Activated T-cell treated with anti-CD3 and anti-CD28 coated beads for 24 hours (primary cell): Measurements from ENCODE around the gene C1R.
"Not testable (repeated sequence)": the region's sequence is repeated elsewhere in the genome, so short reads cannot be mapped to it uniquely, and the experiment has no call there.

ENCODE experiments used
- DNase-seq: peaks from one replicate; pipeline ENCODE4 v3.0.0-alpha.2; 2020; ENCODE audit warnings: low read depth

The C1R gene

GRCh38 chr12:7120166-7120565 lies 27.9 kb upstream of the C1R start:
- no peak for DNase-seq

GRCh38 chr12:7118881-7119280 lies 26.6 kb upstream of the C1R start:
- DNase-seq = no peak

GRCh38 chr12:7117670-7118069 lies 25.4 kb upstream of the C1R start:
- DNase-seq = no peak

GRCh38 chr12:7116916-7117315 lies 24.7 kb upstream of the C1R start:
- no peak for DNase-seq

- DNase-seq = no peak
Observed at GRCh38 chr12:7116196-7116595, 24.0 kb upstream of the C1R start.

GRCh38 chr12:7114851-7115250 lies 22.6 kb upstream of the C1R start:
- DNase-seq = no peak

- DNase-seq = no peak
Observed at GRCh38 chr12:7114008-7114407, 21.8 kb upstream of the C1R start.

- DNase-seq = no peak
Observed at GRCh38 chr12:7113389-7113871, 21.2 kb upstream of the C1R start.

- no peak for DNase-seq
Observed at GRCh38 chr12:7112041-7112440, 19.8 kb upstream of the C1R start.

- no peak for DNase-seq
Observed at GRCh38 chr12:7110661-7111060, 18.4 kb upstream of the C1R start.

GRCh38 chr12:7109572-7109920 lies 17.3 kb upstream of the C1R start:
- no peak for DNase-seq

- DNase-seq = peak; percentile 74
Observed at GRCh38 chr12:7108796-7109571, 16.7 kb upstream of the C1R start, which contains the start of gene C1RL. C1RL (minus strand) TSS chr12:7109214; CDS start chr12:7109180, 34 bp downstream.

GRCh38 chr12:7108003-7108795 lies 16.0 kb upstream of the C1R start:
- peak; percentile 60 for DNase-seq

- DNase-seq = no peak
Observed at GRCh38 chr12:7107636-7108002, 15.4 kb upstream of the C1R start.

- not testable (repeated sequence) for DNase-seq
Observed at GRCh38 chr12:7107181-7107580, 14.9 kb upstream of the C1R start.

- no peak for DNase-seq
Observed at GRCh38 chr12:7106082-7106481, 13.8 kb upstream of the C1R start.

- DNase-seq = no peak
Observed at GRCh38 chr12:7103837-7104584, 11.8 kb upstream of the C1R start.

- DNase-seq = no peak
Observed at GRCh38 chr12:7102582-7102981, 10.3 kb upstream of the C1R start.

GRCh38 chr12:7101694-7102131 lies 9.5 kb upstream of the C1R start:
- DNase-seq = no peak

- no peak for DNase-seq
Observed at GRCh38 chr12:7101047-7101693, 8.9 kb upstream of the C1R start.

GRCh38 chr12:7100239-7100638 lies 8.0 kb upstream of the C1R start:
- DNase-seq = no peak
